ENCODE data around the gene GMCL2. TPM values are rescaled to one million over a fixed set of nuclear protein-coding genes. Genes with fewer than 3 reads are reported as not detected.
A peak's percentile ranks its signal among the peaks of the same experiment; 100 is the strongest.

The GMCL2 gene
- total and polyA plus RNA-seq, 2 donors from 2014 or later = not detected

- intact Hi-C loops (cut with DNase I) = loop anchor here (5.0 kb wide), 1 partner anchor 83 kb away; no protein-coding TSS in a partner anchor
- no peaks in the 10 kb centered on the region for H3K27me3 ChIP-seq (ENCODE audit: control insufficient read depth, insufficient read depth, low read length)
- no peaks in the 10 kb centered on the region for H3K36me3 ChIP-seq (ENCODE audit: control insufficient read depth in 2 of 3, insufficient read depth in 3 of 3, low read length in 3 of 3)
- H3K27ac ChIP-seq (ENCODE audit: low read depth in 2 of 2, low read length in 2 of 2) = no peak overlapping the region
- no peaks in the 10 kb centered on the region for H3K9me3 ChIP-seq (ENCODE audit: control insufficient read depth in 2 of 3, insufficient read depth in 1 of 3, low read length in 3 of 3)
- TF ChIP-seq CTCF (IDR thresholded peaks at IDR 0.05; ENCODE audit: borderline replicate concordance, extremely low read depth, insufficient read depth) = no peak
- DNase-seq (no peak), FAIRE-seq (no peak)
- H3K4me1 ChIP-seq (ENCODE audit: control insufficient read depth in 2 of 3, insufficient read depth in 2 of 3, low read depth in 1 of 3, low read length in 3 of 3) = peaks cover 0 to 4% (median 0%) of the 10 kb centered on the region in 3 donors
- H3K9ac ChIP-seq (ENCODE audit: low read length in 3 of 3) = no peak overlapping the region
- no peak overlapping the region for H3K4me3 ChIP-seq (ENCODE audit: low read length in 3 of 3)
Measured at GRCh38 chr5:178160176-178160575, 27.0 kb downstream of the GMCL2 start.

- intact Hi-C loops (cut with DNase I) = no loop called here
- H3K27ac ChIP-seq (ENCODE audit: low read depth in 2 of 2, low read length in 2 of 2) = no peak overlapping the region
- TF ChIP-seq CTCF (IDR thresholded peaks at IDR 0.05; ENCODE audit: borderline replicate concordance, extremely low read depth, insufficient read depth) = no peak
- peaks cover 0 to 13% (median 5%) of the 10 kb centered on the region in 3 donors for H3K36me3 ChIP-seq (ENCODE audit: control insufficient read depth in 2 of 3, insufficient read depth in 3 of 3, low read length in 3 of 3)
- H3K27me3 ChIP-seq (ENCODE audit: control insufficient read depth, insufficient read depth, low read length) = no peaks in the 10 kb centered on the region
- no peak overlapping the region for H3K4me3 ChIP-seq (ENCODE audit: low read length in 3 of 3)
- FAIRE-seq = no peak
- no peak for DNase-seq
- H3K4me1 ChIP-seq (ENCODE audit: control insufficient read depth in 2 of 3, insufficient read depth in 2 of 3, low read depth in 1 of 3, low read length in 3 of 3) = peaks cover 0 to 8% (median 5%) of the 10 kb centered on the region in 3 donors
- H3K9ac ChIP-seq (ENCODE audit: low read length in 3 of 3) = no peak overlapping the region
- H3K9me3 ChIP-seq (ENCODE audit: control insufficient read depth in 2 of 3, insufficient read depth in 1 of 3, low read length in 3 of 3) = no peaks in the 10 kb centered on the region
Measured at GRCh38 chr5:178155065-178155464, 32.1 kb downstream of the GMCL2 start.

- Histone ChIP-seq H3K9ac (ENCODE audit: low read length in 3 of 3) (peak within 1 kb of the TSS; percentile 61 to 80 (median 63)), H3K27me3 (ENCODE audit: control insufficient read depth, insufficient read depth, low read length) (no peaks in the 10 kb centered on the region), H3K36me3 (ENCODE audit: control insufficient read depth in 2 of 3, insufficient read depth in 3 of 3, low read length in 3 of 3) (peaks cover 0 to 21% (median 13%) of the 10 kb centered on the region in 3 donors), H3K9me3 (ENCODE audit: control insufficient read depth in 2 of 3, insufficient read depth in 1 of 3, low read length in 3 of 3) (no peaks in the 10 kb centered on the region), H3K27ac (ENCODE audit: low read depth in 2 of 2, low read length in 2 of 2) (peak within 1 kb of the TSS in 1 of 2 donors; percentile 32), H3K4me1 (ENCODE audit: control insufficient read depth in 2 of 3, insufficient read depth in 2 of 3, low read depth in 1 of 3, low read length in 3 of 3) (peaks cover 0 to 8% (median 5%) of the 10 kb centered on the region in 3 donors), H3K4me3 (ENCODE audit: low read length in 3 of 3) (peak within 1 kb of the TSS; percentile 75 to 88 (median 83))
- intact Hi-C loops (cut with DNase I) = no loop called here
- no peak for TF ChIP-seq CTCF (IDR thresholded peaks at IDR 0.05; ENCODE audit: borderline replicate concordance, extremely low read depth, insufficient read depth)
- DNase-seq = peak; percentile 99
- peak; percentile 99 for FAIRE-seq
Measured at GRCh38 chr5:178153530-178154340, 33.4 kb downstream of the GMCL2 start, which contains the start of gene NHP2. TSS of gene NHP2 (minus strand) at chr5:178153885. CDS start at chr5:178153817, 68 bp downstream.
